A549 (cell line): Measurements from ENCODE around the gene RSBN1. TPM values are rescaled to one million over a fixed set of nuclear protein-coding genes. Genes with fewer than 3 reads are reported as not detected.

Experiments used
- ATAC-seq, 2 experiments: fragments of 200-7000 bp in 1 of 2; fragments of >200 bp in 1 of 2; cut with Nextera tagmentation in 1 of 2; cut with Tn5 transposase in 1 of 2; 3 replicates each; pipeline versions ENCODE4 v1.8.0 to v1.9.1; 2018 to 2020; ENCODE audit warnings: mild to moderate bottlenecking in 1 of 2, moderate library complexity in 1 of 2
- CTCF ChIA-PET: fragments of 300-600 bp; sonication (Branson Sonifier 250); formaldehyde crosslinking; extraction: SDS; loops from one replicate; lab custom pipeline; 2021; ENCODE audit warnings: antibody characterized with exemption, inconsistent platforms; lab: Yijun Ruan, JAX
- POLR2A ChIA-PET: fragments of 350-600 bp; formaldehyde crosslinking; extraction: SDS; loops from one replicate; lab custom pipeline; 2021; ENCODE audit warnings: antibody characterized with exemption, inconsistent platforms; lab: Yijun Ruan, JAX
- DNase-seq, 2 experiments: peaks; one replicate each; pipeline versions ENCODE4 v3.0.0 to v3.0.0-alpha.2; 2011 to 2016; ENCODE audit warnings: low read depth in 1 of 2, low spot score in 1 of 2
- FAIRE-seq: peaks from 2 replicates; lab custom pipeline; 2011; peaks lifted over from hg19 to GRCh38; lab: Jason Lieb, UNC
- H3K27ac ChIP-seq, 2 experiments: fragments of >200 bp; sonication (Bioruptor Twin); formaldehyde crosslinking; 3 replicates each; pipeline ENCODE4 v1.5.1; 2016 to 2017
- H3K4me1 ChIP-seq: fragments of >200 bp; sonication (Bioruptor Twin); formaldehyde crosslinking; 3 replicates; pipeline ENCODE4 v1.6.1; 2016
- H3K4me2 ChIP-seq: fragments of >200 bp; sonication (Bioruptor Twin); formaldehyde crosslinking; 3 replicates; pipeline ENCODE4 v1.6.1; 2016
- H3K4me3 ChIP-seq: fragments of >200 bp; sonication (Bioruptor Twin); formaldehyde crosslinking; 3 replicates; pipeline ENCODE4 v1.5.1; 2016
- H3K9me3 ChIP-seq: fragments of >200 bp; sonication (Bioruptor Twin); formaldehyde crosslinking; 3 replicates; pipeline ENCODE4 v1.6.1; 2016
- BHLHE40 ChIP-seq: IDR thresholded peaks from 2 replicates; pipeline ENCODE4 v1.6.1; 2012; ENCODE audit warnings: low read depth, low read length, inconsistent platforms
- CEBPB ChIP-seq, 2 experiments: fragments of >200 bp in 1 of 2; sonication (Bioruptor Twin) in 1 of 2; formaldehyde crosslinking in 1 of 2; IDR thresholded peaks; 2 replicates each; pipeline ENCODE4 v1.6.1; 2012 to 2016
- ELK1 ChIP-seq: fragments of 150-350 bp; IDR thresholded peaks from 2 replicates; pipeline ENCODE4 v1.6.1; 2014; ENCODE audit warnings: low read depth, mild to moderate bottlenecking, low read length
- EP300 ChIP-seq, 2 experiments: fragments of >200 bp; sonication (Bioruptor Twin); formaldehyde crosslinking; IDR thresholded peaks; 2 replicates in 1 of 2; 3 replicates in 1 of 2; pipeline ENCODE4 v1.6.1; 2016 to 2017
- FOSB ChIP-seq: fragments of 250-450 bp; sonication (Bioruptor Pico); IDR thresholded peaks from 2 replicates; pipeline ENCODE4 v1.5.0; 2020; ENCODE audit warnings: mild to moderate bottlenecking, moderate library complexity
- FOSL2 ChIP-seq, 2 experiments: fragments of 450-650 bp in 1 of 2; fragments of >200 bp in 1 of 2; sonication (Bioruptor Twin) in 1 of 2; formaldehyde crosslinking; IDR thresholded peaks; 2 replicates each; pipeline versions ENCODE4 v1.5.0 to v1.6.1; 2016 to 2020; ENCODE audit warnings: mild to moderate bottlenecking in 1 of 2, moderate library complexity in 1 of 2
- FOXS1 ChIP-seq: fragments of 250-450 bp; sonication (Bioruptor Pico); IDR thresholded peaks from 2 replicates; pipeline ENCODE4 v1.5.0; 2020; ENCODE audit warnings: mild to moderate bottlenecking, moderate library complexity
- JUN ChIP-seq, 2 experiments: fragments of >200 bp; sonication (Bioruptor Twin); formaldehyde crosslinking; IDR thresholded peaks; 2 replicates in 1 of 2; 3 replicates in 1 of 2; pipeline ENCODE4 v1.6.1; 2016 to 2017
- PHF8 ChIP-seq: fragments of 200-600 bp; sonication (generic); IDR thresholded peaks from 2 replicates; pipeline ENCODE4 v1.6.1; 2016; ENCODE audit warnings: low read depth, mild to moderate bottlenecking, antibody characterized with exemption, moderate library complexity, borderline replicate concordance
- POLR2A ChIP-seq: IDR thresholded peaks from 2 replicates; pipeline ENCODE4 v1.6.1; 2012; ENCODE audit warnings: mild to moderate bottlenecking, low read length
- RCOR1 ChIP-seq: fragments of 150-350 bp; IDR thresholded peaks from 2 replicates; pipeline ENCODE4 v1.6.1; 2014; ENCODE audit warnings: antibody characterized with exemption, low read length, low read depth
- REST ChIP-seq: fragments of 200-600 bp; sonication (generic); IDR thresholded peaks from 2 replicates; pipeline ENCODE4 v1.6.1; 2016; ENCODE audit warnings: antibody characterized with exemption, mild to moderate bottlenecking, moderate library complexity
- RNF2 ChIP-seq: fragments of 200-600 bp; sonication (generic); IDR thresholded peaks from 2 replicates; pipeline ENCODE4 v1.6.1; 2016; ENCODE audit warnings: low read depth, mild to moderate bottlenecking, antibody characterized with exemption, moderate library complexity, borderline replicate concordance
- TP53 ChIP-seq: fragments of 250-450 bp; sonication (Bioruptor Pico); IDR thresholded peaks from 2 replicates; pipeline ENCODE4 v1.5.0; 2021; ENCODE audit warnings: mild to moderate bottlenecking, moderate library complexity
- ZC3H11A ChIP-seq: fragments of 450-650 bp; IDR thresholded peaks from 2 replicates; pipeline ENCODE4 v1.6.1; 2014; ENCODE audit warnings: antibody characterized with exemption, mild to moderate bottlenecking
- ZFP36 ChIP-seq: fragments of 450-650 bp; IDR thresholded peaks from 2 replicates; pipeline ENCODE4 v1.6.1; 2014; ENCODE audit warnings: borderline replicate concordance; ENCODE audit not compliant: partially characterized antibody
- WGBS: methylation state at CpG from one replicate; pipeline ENCODE4 v1.1.6; 2017; ENCODE audit errors: missing lambda C conversion rate; 5-methylcytosine and 5-hydroxymethylcytosine counted together
- polyA plus RNA-seq, 4 experiments: library from polyadenylated mRNA; depleted of rRNA in 3 of 4; stranded (reverse); fragments of >200 nt; fragmentation: RNase III in 1 of 4; extraction: RNeasy Plus Mini Kit Qiagen cat#74134 plus additional on column Dnase treatment in 1 of 4; gene quantifications; 2 replicates in 3 of 4; 3 replicates in 1 of 4; pipeline ENCODE4 v1.2.3, GENCODE V29; 2011 to 2017
- TF ChIP-seq, protein P1 (sequence below): IDR thresholded peaks from 2 replicates; pipeline ENCODE4 v1.6.1; 2012
- TF ChIP-seq, protein P2 (sequence below): IDR thresholded peaks from 2 replicates; pipeline ENCODE4 v1.6.1; 2012; ENCODE audit warnings: low read depth, borderline replicate concordance
- TF ChIP-seq, protein P3 (sequence below): fragments of >200 bp; sonication (Bioruptor Twin); formaldehyde crosslinking; IDR thresholded peaks from 3 replicates; pipeline ENCODE4 v1.6.1; 2016
- TF ChIP-seq, protein P4 (sequence below): fragments of 250-450 bp; sonication (Bioruptor Pico); IDR thresholded peaks from 2 replicates; pipeline ENCODE4 v1.5.0; 2021; ENCODE audit warnings: mild to moderate bottlenecking, moderate library complexity, borderline replicate concordance

Gene RSBN1
- polyA plus RNA-seq, 2 of the 4 experiments (the other 2 are of a cell fraction), result 3.0 to 9.7 TPM

GRCh38 chr1:113858418-113858817, 46.1 kb upstream of the RSBN1 start:
- H3K9me3 ChIP-seq, result no peaks in the 10 kb centered on the region
- ATAC-seq (no peak), DNase-seq (no peak), FAIRE-seq (no peak)
- TF ChIP-seq RNF2, result no peak
- TF ChIP-seq ZC3H11A, result no peak
- TF ChIP-seq EP300 (IDR thresholded peaks at IDR 0.05), result no peak
- TF ChIP-seq BHLHE40, result no peak
- TF ChIP-seq, protein P1, sequence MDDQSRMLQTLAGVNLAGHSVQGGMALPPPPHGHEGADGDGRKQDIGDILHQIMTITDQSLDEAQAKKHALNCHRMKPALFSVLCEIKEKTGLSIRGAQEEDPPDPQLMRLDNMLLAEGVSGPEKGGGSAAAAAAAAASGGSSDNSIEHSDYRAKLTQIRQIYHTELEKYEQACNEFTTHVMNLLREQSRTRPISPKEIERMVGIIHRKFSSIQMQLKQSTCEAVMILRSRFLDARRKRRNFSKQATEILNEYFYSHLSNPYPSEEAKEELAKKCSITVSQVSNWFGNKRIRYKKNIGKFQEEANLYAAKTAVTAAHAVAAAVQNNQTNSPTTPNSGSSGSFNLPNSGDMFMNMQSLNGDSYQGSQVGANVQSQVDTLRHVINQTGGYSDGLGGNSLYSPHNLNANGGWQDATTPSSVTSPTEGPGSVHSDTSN, result no peak
- TF ChIP-seq FOXS1 (CRISPR knock-in tag), result no peak
- no peak for TF ChIP-seq TP53
- TF ChIP-seq, protein P2, sequence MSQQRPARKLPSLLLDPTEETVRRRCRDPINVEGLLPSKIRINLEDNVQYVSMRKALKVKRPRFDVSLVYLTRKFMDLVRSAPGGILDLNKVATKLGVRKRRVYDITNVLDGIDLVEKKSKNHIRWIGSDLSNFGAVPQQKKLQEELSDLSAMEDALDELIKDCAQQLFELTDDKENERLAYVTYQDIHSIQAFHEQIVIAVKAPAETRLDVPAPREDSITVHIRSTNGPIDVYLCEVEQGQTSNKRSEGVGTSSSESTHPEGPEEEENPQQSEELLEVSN, result no peak
- TF ChIP-seq JUN (IDR thresholded peaks at IDR 0.05), result no peak
- no peak for TF ChIP-seq FOSL2 (IDR thresholded peaks at IDR 0.05)
- no peak for TF ChIP-seq FOSL2 (CRISPR knock-in tag; IDR thresholded peaks at IDR 0.05)
- no peak for TF ChIP-seq ELK1
- TF ChIP-seq FOSB, result no peak
- TF ChIP-seq POLR2A, result no peak
- no peak for TF ChIP-seq ZFP36
- no peak for TF ChIP-seq CEBPB (IDR thresholded peaks at IDR 0.05)
- TF ChIP-seq, protein P3, sequence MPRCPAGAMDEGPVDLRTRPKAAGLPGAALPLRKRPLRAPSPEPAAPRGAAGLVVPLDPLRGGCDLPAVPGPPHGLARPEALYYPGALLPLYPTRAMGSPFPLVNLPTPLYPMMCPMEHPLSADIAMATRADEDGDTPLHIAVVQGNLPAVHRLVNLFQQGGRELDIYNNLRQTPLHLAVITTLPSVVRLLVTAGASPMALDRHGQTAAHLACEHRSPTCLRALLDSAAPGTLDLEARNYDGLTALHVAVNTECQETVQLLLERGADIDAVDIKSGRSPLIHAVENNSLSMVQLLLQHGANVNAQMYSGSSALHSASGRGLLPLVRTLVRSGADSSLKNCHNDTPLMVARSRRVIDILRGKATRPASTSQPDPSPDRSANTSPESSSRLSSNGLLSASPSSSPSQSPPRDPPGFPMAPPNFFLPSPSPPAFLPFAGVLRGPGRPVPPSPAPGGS, result no peak
- no peak for TF ChIP-seq RCOR1
- no peak for TF ChIP-seq PHF8
- no peak for TF ChIP-seq REST
- TF ChIP-seq, protein P4, sequence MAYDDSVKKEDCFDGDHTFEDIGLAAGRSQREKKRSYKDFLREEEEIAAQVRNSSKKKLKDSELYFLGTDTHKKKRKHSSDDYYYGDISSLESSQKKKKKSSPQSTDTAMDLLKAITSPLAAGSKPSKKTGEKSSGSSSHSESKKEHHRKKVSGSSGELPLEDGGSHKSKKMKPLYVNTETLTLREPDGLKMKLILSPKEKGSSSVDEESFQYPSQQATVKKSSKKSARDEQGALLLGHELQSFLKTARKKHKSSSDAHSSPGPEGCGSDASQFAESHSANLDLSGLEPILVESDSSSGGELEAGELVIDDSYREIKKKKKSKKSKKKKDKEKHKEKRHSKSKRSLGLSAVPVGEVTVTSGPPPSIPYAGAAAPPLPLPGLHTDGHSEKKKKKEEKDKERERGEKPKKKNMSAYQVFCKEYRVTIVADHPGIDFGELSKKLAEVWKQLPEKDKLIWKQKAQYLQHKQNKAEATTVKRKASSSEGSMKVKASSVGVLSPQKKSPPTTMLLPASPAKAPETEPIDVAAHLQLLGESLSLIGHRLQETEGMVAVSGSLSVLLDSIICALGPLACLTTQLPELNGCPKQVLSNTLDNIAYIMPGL (CRISPR knock-in tag), result no peak
- POLR2A ChIA-PET, result no interaction called here
- no peak overlapping the region for H3K4me2 ChIP-seq
- 86% methylated on average over 3 of the region's 3 CpGs for WGBS
- no peak overlapping the region for H3K4me3 ChIP-seq
- H3K27ac ChIP-seq, result no peak overlapping the region
- peaks cover 8% of the 10 kb centered on the region; the same call in 1 of the 3 replicates for H3K4me1 ChIP-seq
- CTCF ChIA-PET, result no interaction called here
